ENCODE data around the gene CDC42BPG. TPM values are rescaled to one million over a fixed set of nuclear protein-coding genes. Genes with fewer than 3 reads are reported as not detected.

CDC42BPG gene
- total and polyA plus RNA-seq, 2 experiments from 2014 or later: not detected

- Histone ChIP-seq H3K27me3 (replicated peaks; ENCODE audit: insufficient read depth) (no peaks in the 10 kb centered on the region), H3K4me3 (no peak overlapping the region), H3K4me1 (ENCODE audit: insufficient read depth) (no peaks in the 10 kb centered on the region), H3F3A (ENCODE audit: insufficient read depth) (no peaks in the 10 kb centered on the region), H3K9me3 (ENCODE audit: low read depth) (no peaks in the 10 kb centered on the region), H3K9me2 (ENCODE audit: insufficient read depth) (no peaks in the 10 kb centered on the region), H3K79me2 (ENCODE audit: insufficient read depth) (no peaks in the 10 kb centered on the region), H3K27ac (no peak overlapping the region), H2AFZ (no peak overlapping the region), H3K36me3 (ENCODE audit: low read depth) (no peaks in the 10 kb centered on the region), H4K20me1 (ENCODE audit: insufficient read depth) (no peaks in the 10 kb centered on the region), H3K4me2 (ENCODE audit: unreplicated experiment) (no peak overlapping the region), H3K9ac (no peak overlapping the region)
- WGBS, 2 experiments (ENCODE audit: low coverage in 1 of 2, low lambda C conversion rate in 2 of 2, missing lambda C conversion rate in 2 of 2): 79 to 80% methylated on average over 20 to 24 of the region's 24 CpGs
- in situ Hi-C loops (cut with MboI): no loop called here
- TF ChIP-seq EZH2 (IDR thresholded peaks at IDR 0.05; ENCODE audit: insufficient read depth, poor library complexity, severe bottlenecking): no peak
- TF ChIP-seq EZH2phosphoT487 (IDR thresholded peaks at IDR 0.05; ENCODE audit: insufficient read depth, low read depth): no peak
- DNase-seq: no peak
Measured at GRCh38 chr11:64839887-64840782, 4.3 kb downstream of the CDC42BPG start.

GRCh38 chr11:64839335-64839734 lies 5.1 kb downstream of the CDC42BPG start:
- no peaks in the 10 kb centered on the region for H3K27me3 ChIP-seq (replicated peaks; ENCODE audit: insufficient read depth)
- H3K36me3 ChIP-seq (ENCODE audit: low read depth): no peaks in the 10 kb centered on the region
- no peak overlapping the region for H3K4me3 ChIP-seq
- no peaks in the 10 kb centered on the region for H4K20me1 ChIP-seq (ENCODE audit: insufficient read depth)
- H3K9ac ChIP-seq: no peak overlapping the region
- H3K9me3 ChIP-seq (ENCODE audit: low read depth): no peaks in the 10 kb centered on the region
- H3K4me1 ChIP-seq (ENCODE audit: insufficient read depth): no peaks in the 10 kb centered on the region
- H3K9me2 ChIP-seq (ENCODE audit: insufficient read depth): no peaks in the 10 kb centered on the region
- no peaks in the 10 kb centered on the region for H3K79me2 ChIP-seq (ENCODE audit: insufficient read depth)
- WGBS, 2 experiments (ENCODE audit: low coverage in 1 of 2, low lambda C conversion rate in 2 of 2, missing lambda C conversion rate in 2 of 2): 67 to 71% methylated on average over 12 to 13 of the region's 13 CpGs
- H2AFZ ChIP-seq: no peak overlapping the region
- no peak for TF ChIP-seq EZH2phosphoT487 (IDR thresholded peaks at IDR 0.05; ENCODE audit: insufficient read depth, low read depth)
- TF ChIP-seq EZH2 (IDR thresholded peaks at IDR 0.05; ENCODE audit: insufficient read depth, poor library complexity, severe bottlenecking): no peak
- no peak overlapping the region for H3K4me2 ChIP-seq (ENCODE audit: unreplicated experiment)
- no peaks in the 10 kb centered on the region for H3F3A ChIP-seq (ENCODE audit: insufficient read depth)
- no peak for DNase-seq
- in situ Hi-C loops (cut with MboI): no loop called here
- H3K27ac ChIP-seq: no peak overlapping the region

- no peak for DNase-seq
- 91 to 93% methylated on average over 26 to 28 of the region's 28 CpGs for WGBS, 2 experiments (ENCODE audit: low coverage in 1 of 2, low lambda C conversion rate in 2 of 2, missing lambda C conversion rate in 2 of 2)
- H3F3A ChIP-seq (ENCODE audit: insufficient read depth): no peaks in the 10 kb centered on the region
- in situ Hi-C loops (cut with MboI): no loop called here
- no peak overlapping the region for H3K4me2 ChIP-seq (ENCODE audit: unreplicated experiment)
- TF ChIP-seq EZH2phosphoT487 (IDR thresholded peaks at IDR 0.05; ENCODE audit: insufficient read depth, low read depth) (no peak), EZH2 (IDR thresholded peaks at IDR 0.05; ENCODE audit: insufficient read depth, poor library complexity, severe bottlenecking) (no peak)
- H2AFZ ChIP-seq: no peak overlapping the region
- H3K9ac ChIP-seq: no peak overlapping the region
- H3K27ac ChIP-seq: no peak overlapping the region
- no peaks in the 10 kb centered on the region for H3K9me2 ChIP-seq (ENCODE audit: insufficient read depth)
- no peaks in the 10 kb centered on the region for H3K36me3 ChIP-seq (ENCODE audit: low read depth)
- H3K4me1 ChIP-seq (ENCODE audit: insufficient read depth): no peaks in the 10 kb centered on the region
- no peaks in the 10 kb centered on the region for H4K20me1 ChIP-seq (ENCODE audit: insufficient read depth)
- no peaks in the 10 kb centered on the region for H3K27me3 ChIP-seq (replicated peaks; ENCODE audit: insufficient read depth)
- H3K79me2 ChIP-seq (ENCODE audit: insufficient read depth): no peaks in the 10 kb centered on the region
- no peaks in the 10 kb centered on the region for H3K9me3 ChIP-seq (ENCODE audit: low read depth)
- no peak overlapping the region for H3K4me3 ChIP-seq
Measured at GRCh38 chr11:64838600-64839334, 5.7 kb downstream of the CDC42BPG start.

- Histone ChIP-seq H4K20me1 (ENCODE audit: insufficient read depth) (no peaks in the 10 kb centered on the region), H3K27me3 (replicated peaks; ENCODE audit: insufficient read depth) (no peaks in the 10 kb centered on the region), H3K4me3 (no peak overlapping the region), H3K27ac (no peak overlapping the region), H3F3A (ENCODE audit: insufficient read depth) (no peaks in the 10 kb centered on the region), H2AFZ (no peak overlapping the region), H3K79me2 (ENCODE audit: insufficient read depth) (no peaks in the 10 kb centered on the region), H3K9me2 (ENCODE audit: insufficient read depth) (no peaks in the 10 kb centered on the region), H3K4me2 (ENCODE audit: unreplicated experiment) (no peak overlapping the region), H3K9me3 (ENCODE audit: low read depth) (no peaks in the 10 kb centered on the region), H3K36me3 (ENCODE audit: low read depth) (no peaks in the 10 kb centered on the region), H3K4me1 (ENCODE audit: insufficient read depth) (no peaks in the 10 kb centered on the region), H3K9ac (no peak overlapping the region)
- TF ChIP-seq EZH2phosphoT487 (IDR thresholded peaks at IDR 0.05; ENCODE audit: insufficient read depth, low read depth) (no peak), EZH2 (IDR thresholded peaks at IDR 0.05; ENCODE audit: insufficient read depth, poor library complexity, severe bottlenecking) (no peak)
- in situ Hi-C loops (cut with MboI): no loop called here
- 88 to 95% methylated on average over 10 of the region's 10 CpGs for WGBS, 2 experiments (ENCODE audit: low coverage in 1 of 2, low lambda C conversion rate in 2 of 2, missing lambda C conversion rate in 2 of 2)
- no peak for DNase-seq
Measured at GRCh38 chr11:64837887-64838351, 6.5 kb downstream of the CDC42BPG start.

All from GM23248 (cell line).